ENCODE data around the gene TBC1D14.

GRCh38 chr4:7046971-7047370 lies 137.3 kb downstream of the TBC1D14 start:
- TF ChIP-seq POLR2A (IDR thresholded peaks at IDR 0.05): no peak
- no peak for TF ChIP-seq CTCF (IDR thresholded peaks at IDR 0.05)

All from heart left ventricle (tissue), 13 donors.